ENCODE data around the gene WWC2.

DNA sequence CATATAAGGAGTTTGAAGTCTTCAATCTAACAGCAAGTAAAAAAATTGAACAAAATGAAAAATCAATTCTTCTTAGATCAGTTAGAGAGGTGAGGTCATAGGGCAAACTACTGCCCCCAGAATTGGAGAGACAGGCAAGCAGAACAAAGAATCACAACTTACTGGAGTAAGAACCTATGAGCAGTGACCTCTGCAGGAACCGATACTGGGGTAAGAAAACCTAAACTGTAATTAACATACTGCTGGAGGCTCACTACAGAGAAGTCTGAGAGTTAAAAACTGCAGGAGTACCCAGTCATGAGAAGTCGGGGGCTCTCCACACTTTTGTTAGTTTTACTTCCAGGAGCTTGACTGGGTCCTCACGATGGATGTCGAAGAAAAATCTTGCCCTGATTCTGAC is 205.0 kb downstream of the WWC2 start:
- TF ChIP-seq POLR2A (IDR thresholded peaks at IDR 0.05; ENCODE audit: low read depth) = no peak
- TF ChIP-seq, protein P1, sequence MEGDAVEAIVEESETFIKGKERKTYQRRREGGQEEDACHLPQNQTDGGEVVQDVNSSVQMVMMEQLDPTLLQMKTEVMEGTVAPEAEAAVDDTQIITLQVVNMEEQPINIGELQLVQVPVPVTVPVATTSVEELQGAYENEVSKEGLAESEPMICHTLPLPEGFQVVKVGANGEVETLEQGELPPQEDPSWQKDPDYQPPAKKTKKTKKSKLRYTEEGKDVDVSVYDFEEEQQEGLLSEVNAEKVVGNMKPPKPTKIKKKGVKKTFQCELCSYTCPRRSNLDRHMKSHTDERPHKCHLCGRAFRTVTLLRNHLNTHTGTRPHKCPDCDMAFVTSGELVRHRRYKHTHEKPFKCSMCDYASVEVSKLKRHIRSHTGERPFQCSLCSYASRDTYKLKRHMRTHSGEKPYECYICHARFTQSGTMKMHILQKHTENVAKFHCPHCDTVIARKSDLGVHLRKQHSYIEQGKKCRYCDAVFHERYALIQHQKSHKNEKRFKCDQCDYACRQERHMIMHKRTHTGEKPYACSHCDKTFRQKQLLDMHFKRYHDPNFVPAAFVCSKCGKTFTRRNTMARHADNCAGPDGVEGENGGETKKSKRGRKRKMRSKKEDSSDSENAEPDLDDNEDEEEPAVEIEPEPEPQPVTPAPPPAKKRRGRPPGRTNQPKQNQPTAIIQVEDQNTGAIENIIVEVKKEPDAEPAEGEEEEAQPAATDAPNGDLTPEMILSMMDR (IDR thresholded peaks at IDR 0.05) = no peak
- no peak for TF ChIP-seq EP300 (IDR thresholded peaks at IDR 0.05)
- no peak for TF ChIP-seq POLR2AphosphoS5 (IDR thresholded peaks at IDR 0.05)

Measured in esophagus muscularis mucosa (tissue), 4 donors.